ENCODE measurements around the gene STBD1.

DNA sequence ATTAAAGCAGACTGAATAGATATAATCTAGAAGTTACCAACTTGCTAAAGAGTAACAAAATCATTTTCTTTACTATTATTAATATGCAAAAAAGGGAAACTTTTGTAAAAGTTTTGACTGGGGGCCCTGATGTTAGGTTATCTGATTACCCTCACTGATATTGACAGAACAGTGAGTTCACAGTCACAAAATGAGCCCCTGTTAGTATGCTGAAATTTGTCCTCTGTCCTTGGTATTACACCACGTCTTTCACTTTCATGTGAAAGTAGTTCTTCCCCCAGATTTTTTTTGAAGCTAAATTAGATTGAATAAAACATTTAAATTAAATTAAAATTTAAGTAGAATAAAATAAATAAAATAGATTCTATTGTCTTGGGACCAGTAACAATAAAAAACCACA is 5.9 kb downstream of the STBD1 start:
- TF ChIP-seq, protein P1, sequence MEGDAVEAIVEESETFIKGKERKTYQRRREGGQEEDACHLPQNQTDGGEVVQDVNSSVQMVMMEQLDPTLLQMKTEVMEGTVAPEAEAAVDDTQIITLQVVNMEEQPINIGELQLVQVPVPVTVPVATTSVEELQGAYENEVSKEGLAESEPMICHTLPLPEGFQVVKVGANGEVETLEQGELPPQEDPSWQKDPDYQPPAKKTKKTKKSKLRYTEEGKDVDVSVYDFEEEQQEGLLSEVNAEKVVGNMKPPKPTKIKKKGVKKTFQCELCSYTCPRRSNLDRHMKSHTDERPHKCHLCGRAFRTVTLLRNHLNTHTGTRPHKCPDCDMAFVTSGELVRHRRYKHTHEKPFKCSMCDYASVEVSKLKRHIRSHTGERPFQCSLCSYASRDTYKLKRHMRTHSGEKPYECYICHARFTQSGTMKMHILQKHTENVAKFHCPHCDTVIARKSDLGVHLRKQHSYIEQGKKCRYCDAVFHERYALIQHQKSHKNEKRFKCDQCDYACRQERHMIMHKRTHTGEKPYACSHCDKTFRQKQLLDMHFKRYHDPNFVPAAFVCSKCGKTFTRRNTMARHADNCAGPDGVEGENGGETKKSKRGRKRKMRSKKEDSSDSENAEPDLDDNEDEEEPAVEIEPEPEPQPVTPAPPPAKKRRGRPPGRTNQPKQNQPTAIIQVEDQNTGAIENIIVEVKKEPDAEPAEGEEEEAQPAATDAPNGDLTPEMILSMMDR (IDR thresholded peaks at IDR 0.05): no peak
- TF ChIP-seq POLR2A (IDR thresholded peaks at IDR 0.05): no peak
